HK-2 (cell line): Measurements from ENCODE around the gene DDX59.

Experiments used
- DNase-seq: peaks from one replicate; pipeline ENCODE4 v3.0.0-alpha.2; 2018; ENCODE audit not compliant: unreplicated experiment

DDX59 gene

GRCh38 chr1:200669314-200670241, at the start of gene DDX59:
Gene DDX59 (minus strand): TSS chr1:200669907. CDS start chr1:200666740, 3,167 bp downstream.
- DNase-seq: peak; percentile 98

DNA sequence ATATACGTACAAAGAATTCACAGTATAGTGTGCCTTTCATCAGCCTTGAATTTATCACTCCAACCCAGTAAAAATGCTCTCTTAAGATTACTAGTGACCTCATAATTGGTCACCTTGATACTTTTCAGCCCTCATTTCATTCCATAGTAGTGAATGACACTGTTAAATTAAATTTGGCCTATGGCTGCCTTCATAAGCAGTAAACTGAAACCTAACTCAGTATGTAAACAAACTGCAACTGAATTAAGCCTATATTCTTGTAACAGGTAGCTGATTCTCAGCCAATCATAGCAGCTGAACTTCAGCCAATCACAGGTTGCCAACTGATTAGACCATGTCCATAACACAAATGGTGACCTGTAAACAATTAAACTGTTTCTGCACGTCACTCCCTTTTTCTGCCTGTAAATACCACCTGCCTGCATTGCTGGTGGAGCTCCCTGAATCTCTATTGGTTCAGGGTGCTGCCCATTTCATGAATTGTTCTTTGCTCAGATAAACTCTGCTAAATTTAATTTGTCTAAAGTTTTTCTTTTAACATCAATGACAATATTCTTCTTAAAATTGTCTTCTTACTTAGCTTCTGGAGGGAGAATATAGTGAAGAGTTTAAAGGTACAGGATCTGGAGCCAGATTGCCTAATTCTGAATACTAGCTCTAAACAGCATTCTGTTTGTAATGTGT, 44.9 kb upstream of the DDX59 start:
- no peak for DNase-seq

GRCh38 chr1:200710166-200710565, 40.5 kb upstream of the DDX59 start:
- no peak for DNase-seq

- no peak for DNase-seq
Observed at GRCh38 chr1:200708769-200709168, 39.1 kb upstream of the DDX59 start.

- DNase-seq: no peak
Observed at GRCh38 chr1:200708161-200708560, 38.5 kb upstream of the DDX59 start.

DNA sequence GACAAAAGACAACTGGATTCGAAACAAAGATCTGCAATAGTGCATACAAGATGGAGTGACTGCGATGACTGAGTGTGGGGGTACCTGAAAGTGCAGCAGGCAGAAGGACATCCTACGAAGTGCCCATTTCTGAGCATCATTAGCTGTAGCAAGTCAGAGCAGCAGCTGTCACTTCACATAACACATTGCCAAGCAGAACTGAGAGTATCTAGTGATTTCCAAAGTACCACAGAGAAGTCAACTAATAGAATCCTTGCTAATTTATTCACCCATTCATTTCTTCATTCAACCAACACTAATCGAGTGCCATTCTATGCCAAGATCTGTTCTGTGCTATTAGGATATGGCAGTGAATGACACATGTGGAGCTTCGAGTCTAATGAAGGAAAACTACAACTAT, 37.4 kb upstream of the DDX59 start:
- no peak for DNase-seq

DNA sequence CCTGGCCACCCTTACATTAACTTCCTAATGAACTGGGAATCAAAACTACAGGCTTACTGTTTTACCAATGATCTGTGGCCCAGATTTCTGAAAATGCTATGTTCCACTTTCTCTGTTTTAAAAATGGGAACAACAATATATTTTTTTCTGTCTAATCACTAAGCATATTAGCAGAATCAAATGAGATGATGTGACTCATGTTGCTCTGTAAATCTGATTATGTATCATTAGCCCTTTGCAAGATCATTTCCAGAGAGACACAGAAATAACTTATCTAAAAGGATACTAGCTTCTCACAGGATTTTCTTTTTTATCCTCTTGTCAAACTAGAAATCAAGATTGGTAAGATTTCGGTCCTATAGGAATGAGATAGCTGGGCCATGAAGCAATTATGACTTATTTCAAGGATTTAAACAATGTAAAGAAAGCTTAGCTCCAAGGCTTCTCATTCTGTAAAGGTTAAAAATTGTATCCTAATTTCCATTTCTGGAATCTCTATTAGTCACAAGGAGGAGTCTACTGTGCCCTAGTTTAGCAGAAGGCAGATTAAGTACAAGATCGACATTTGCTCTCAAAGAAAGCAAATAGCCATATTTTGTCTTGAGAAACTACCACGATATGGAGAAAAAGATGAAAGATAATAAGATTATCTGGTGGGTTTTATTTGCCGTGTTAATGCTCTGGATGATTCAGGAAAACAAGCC, 36.6 kb upstream of the DDX59 start:
- no peak for DNase-seq

GRCh38 chr1:200704986-200705500, 35.3 kb upstream of the DDX59 start:
- DNase-seq: no peak

DNA sequence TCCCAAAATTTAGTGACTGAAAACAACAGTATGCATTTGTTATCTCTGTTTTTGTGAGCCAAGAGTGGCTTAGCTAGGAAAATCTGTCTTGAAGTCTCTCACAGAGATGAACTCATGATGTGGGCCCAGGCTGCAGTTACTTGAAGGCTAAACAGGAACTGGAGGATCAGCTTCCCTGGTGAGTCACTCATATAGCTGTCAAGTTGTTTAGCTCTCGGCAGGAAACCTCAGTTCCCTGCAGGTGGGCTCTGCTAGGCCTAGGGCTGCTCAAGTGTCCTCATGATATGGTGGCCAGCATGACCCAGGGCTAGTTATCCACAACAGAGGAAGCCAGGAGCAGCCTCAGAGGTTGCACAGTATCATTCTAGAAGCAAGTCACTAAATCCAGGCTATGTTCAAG, 30.2 kb upstream of the DDX59 start:
- DNase-seq: peak; percentile 58

GRCh38 chr1:200694738-200695137, 25.0 kb upstream of the DDX59 start:
- DNase-seq: no peak

DNA sequence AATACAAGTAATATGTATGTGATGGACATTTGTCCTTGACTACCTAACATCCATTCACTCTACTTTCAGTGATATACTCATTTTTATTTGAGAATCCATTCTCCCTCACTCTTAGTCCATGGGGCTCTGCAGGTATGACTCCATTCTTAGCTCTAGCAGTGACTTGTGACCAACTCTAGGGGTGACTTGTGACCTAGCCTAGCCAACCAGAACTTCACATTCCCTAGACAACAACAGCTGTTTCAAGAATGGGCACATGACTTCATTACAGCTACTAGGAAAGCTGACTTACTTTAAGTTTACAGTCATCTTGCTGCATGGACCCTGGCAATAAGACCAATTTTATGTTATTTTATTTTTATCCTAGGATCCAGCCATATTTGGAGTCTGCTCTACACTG, 23.6 kb upstream of the DDX59 start:
- DNase-seq: no peak

GRCh38 chr1:200692316-200692715, 22.6 kb upstream of the DDX59 start:
- DNase-seq: no peak

GRCh38 chr1:200686620-200687019, 16.9 kb upstream of the DDX59 start:
- no peak for DNase-seq

- DNase-seq: no peak
Observed at GRCh38 chr1:200684015-200684414, 14.3 kb upstream of the DDX59 start.

DNA sequence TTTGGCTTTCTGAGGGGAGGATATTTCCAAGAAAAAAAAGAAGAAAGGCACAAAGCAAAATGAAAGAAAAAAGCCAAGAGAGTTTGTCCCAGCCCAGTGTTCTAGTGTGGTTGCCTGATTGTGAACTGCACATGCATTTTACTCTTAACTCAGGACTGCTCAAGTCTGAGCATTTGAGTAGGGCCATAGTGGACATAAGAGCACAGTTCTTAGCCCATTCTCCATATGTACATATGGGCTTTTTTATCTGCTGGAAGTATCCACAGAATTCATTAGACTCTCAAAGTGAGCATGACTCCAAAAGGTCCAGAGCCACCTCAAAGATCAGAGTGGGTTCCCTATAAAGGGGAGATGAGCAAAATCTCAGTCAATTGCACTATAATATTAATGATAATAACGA, 13.6 kb upstream of the DDX59 start:
- no peak for DNase-seq

- no peak for DNase-seq
Observed at GRCh38 chr1:200681231-200681630, 11.5 kb upstream of the DDX59 start.

- no peak for DNase-seq
Observed at GRCh38 chr1:200676829-200677228, 7.1 kb upstream of the DDX59 start.

DNA sequence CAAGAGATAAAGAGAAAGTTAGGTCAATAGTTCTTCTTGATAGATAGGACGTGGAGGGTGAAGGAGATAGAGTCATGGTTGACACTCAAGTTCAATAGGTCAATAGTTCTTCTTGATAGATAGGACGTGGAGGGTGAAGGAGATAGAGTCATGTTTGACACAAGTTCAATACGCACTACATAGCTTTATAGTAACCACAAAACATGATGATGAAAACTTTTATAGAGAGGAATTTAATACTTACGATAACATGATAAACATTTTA, 5.8 kb upstream of the DDX59 start:
- no peak for DNase-seq

DNA sequence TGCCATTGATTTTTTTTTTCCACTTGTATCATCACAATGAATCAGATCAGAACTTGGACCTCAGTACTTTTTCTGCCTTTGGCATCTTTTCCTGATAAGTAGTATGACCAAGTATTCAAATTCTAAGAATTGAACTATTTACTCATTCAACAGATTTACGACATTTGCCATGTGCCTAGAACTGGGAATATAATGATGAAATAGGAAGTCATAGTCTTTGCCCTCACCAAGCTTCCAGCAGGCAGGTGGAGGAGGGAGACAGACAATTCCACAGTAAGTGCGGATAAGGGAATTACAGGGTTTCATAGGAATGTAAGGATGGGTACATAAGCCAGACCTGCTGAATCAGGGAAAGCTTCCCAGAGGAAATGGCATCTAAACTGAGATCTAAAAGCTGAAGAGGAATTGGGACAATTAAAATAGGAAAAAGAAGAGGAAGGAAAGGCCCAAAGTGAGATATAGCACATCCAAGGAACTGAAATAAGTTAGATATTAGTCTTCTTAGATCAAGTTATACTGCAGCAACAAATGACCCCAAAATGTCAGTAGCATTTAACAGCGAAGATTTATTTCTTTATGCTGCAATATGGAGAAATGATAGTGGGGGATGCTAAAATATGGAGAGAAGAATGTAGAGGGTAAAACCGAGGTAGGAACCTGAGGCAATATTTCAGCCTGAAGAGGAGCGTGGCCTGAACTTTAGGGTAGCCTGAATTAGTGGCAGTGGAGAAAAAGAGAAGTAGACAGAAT, 5.3 kb upstream of the DDX59 start:
- DNase-seq: no peak

GRCh38 chr1:200673952-200674823, 4.5 kb upstream of the DDX59 start:
- no peak for DNase-seq
